NCI-H1930 (cell line): ENCODE data around the gene NCLN.
"Not testable (repeated sequence)": the region's sequence is repeated elsewhere in the genome, so short reads cannot be mapped to it uniquely, and the experiment has no call there.

Experiments
- DNase-seq, 2 experiments: peaks; one replicate each; lab custom pipeline; 2025; lab: John Stamatoyannopoulos, UW

Gene NCLN, protein sequence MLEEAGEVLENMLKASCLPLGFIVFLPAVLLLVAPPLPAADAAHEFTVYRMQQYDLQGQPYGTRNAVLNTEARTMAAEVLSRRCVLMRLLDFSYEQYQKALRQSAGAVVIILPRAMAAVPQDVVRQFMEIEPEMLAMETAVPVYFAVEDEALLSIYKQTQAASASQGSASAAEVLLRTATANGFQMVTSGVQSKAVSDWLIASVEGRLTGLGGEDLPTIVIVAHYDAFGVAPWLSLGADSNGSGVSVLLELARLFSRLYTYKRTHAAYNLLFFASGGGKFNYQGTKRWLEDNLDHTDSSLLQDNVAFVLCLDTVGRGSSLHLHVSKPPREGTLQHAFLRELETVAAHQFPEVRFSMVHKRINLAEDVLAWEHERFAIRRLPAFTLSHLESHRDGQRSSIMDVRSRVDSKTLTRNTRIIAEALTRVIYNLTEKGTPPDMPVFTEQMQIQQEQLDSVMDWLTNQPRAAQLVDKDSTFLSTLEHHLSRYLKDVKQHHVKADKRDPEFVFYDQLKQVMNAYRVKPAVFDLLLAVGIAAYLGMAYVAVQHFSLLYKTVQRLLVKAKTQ

DNA sequence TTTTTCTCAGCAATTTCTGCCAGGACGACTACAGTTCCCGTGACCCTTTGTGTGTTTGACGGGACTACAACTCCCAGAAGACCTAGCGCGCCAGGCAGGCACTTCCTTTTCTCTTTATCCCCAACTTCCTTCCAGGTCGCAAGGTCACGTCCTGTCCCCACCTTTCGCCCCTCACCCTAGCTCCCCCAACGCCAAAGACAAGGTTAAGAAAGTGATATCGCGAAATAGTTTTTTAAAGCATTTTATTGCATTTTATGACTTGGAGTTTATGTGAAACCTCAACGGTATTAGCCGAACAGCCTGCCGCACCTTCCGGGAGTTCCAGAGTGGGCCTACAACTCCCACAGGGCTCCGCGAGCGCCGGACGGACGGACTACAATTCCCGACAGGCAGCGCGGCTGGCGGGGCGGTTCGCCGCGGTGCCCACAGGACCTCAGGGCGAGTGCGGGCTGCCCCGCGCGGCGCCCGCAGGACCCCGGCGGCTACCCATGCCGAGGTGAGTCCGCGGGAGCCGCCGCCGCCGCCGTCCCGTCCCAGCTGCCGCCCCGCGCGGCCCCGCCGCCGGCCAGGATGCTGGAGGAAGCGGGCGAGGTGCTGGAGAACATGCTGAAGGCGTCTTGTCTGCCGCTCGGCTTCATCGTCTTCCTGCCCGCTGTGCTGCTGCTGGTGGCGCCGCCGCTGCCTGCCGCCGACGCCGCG lies at the start of gene NCLN:
NCLN (plus strand) TSS at position 470 of the 699 bp plus-strand sequence; CDS start at position 571, 101 bp downstream.
- peak; percentile 84 to 91 for DNase-seq

DNA sequence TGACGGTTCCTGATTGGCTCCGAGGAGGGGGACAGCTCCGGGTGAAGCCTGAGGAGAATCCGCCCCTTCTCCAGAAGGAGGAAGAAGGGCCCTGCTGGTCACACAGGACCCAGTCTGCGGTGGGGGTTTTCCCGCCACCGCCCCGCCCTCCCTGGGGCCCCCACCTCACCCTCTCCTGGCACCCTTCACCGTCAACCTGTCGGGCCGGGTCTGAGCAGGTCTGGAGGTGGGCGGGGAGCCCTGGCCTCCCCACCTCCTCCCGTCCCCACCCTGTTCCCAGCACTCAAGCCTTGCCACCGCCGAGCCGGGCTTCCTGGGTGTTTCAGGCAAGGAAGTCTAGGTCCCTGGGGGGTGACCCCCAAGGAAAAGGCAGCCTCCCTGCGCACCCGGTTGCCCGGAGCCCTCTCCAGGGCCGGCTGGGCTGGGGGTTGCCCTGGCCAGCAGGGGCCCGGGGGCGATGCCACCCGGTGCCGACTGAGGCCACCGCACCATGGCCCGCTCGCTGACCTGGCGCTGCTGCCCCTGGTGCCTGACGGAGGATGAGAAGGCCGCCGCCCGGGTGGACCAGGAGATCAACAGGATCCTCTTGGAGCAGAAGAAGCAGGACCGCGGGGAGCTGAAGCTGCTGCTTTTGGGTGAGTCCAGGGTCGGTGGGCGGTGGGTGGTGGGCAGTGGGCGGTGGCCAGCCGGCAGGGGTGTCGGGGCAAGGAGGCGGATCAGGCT lies 49.6 kb upstream of the NCLN start, which contains the start of gene GNA15:
GNA15 (plus strand) TSS at position 73 of the 723 bp plus-strand sequence; CDS start at position 491, 418 bp downstream.
- no peak for DNase-seq

DNA sequence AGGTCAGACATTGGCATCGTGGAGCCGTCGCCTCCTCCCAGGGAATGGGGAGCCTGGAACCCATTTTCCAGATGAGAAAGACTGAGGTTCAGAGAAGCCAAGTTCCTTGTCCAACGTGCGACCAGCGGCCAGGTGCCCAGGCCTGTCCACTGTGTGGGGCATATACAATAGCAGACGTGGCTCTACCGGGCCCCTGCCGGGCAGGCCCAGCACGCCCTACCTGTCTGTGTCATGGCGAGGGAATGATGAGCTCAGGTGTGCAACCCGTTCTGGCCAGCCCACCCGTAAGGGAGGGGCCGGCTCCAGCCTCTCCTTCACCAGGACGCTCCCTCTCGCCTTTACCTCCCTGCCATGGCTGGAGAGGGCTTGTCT lies 49.1 kb upstream of the NCLN start:
- no peak for DNase-seq

DNA sequence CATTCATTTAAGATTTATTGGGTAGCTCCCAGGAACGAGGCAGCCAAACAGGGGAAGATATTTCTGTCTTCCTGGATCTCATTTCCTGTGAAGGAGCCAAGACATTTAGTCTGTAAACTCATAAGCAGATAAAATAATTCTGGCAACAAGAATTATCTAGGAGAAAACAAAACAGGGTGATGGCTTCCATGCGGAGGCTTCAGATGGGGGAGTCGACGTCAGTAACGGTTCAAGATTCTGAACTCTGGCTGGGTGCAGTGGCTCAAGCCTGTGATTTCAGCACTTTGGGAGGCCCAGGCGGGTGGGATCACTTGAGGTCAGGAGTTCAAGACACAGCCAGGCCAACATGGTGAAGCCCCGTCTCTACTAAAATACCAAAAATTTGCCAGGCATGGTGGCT lies 48.6 kb upstream of the NCLN start:
- DNase-seq, result no peak

DNA sequence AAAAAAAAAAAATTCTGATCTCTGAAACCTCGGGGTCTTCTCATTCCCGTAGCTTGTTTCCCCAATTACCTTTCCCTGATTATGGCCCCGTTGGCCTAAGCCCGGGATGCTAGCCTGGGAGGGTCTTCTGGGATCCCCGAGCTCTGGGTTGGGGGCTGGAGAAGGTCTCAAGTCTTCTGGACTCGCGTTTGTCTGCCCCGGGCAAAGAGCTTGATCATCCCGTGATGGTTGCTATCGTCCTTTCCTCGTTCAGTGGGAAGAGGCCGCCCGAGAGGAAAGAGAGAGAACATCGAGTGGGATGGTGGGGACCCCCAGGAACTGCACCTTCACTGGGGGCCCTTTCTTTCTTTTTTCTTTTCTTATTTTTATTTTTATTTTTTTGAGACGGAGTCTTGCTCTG lies 47.5 kb upstream of the NCLN start:
- no peak for DNase-seq

DNA sequence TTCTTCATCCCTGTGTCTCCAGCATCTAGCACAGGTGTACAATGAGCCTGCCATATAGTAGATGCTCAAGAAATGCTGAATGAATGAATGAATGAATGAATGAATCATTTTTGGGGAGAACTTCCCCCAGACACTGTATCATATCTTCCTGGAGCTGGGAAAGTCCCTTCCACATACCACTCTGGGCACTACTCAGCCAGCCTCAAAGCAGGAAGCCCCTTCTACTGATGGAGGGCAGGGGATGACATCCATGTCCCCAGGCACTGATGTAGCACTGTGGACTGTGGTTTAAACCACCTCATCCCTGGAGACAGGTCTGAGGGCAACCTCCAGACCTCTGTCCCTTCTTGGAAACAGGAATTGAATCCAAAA lies 45.1 kb upstream of the NCLN start:
- DNase-seq, result no peak

DNA sequence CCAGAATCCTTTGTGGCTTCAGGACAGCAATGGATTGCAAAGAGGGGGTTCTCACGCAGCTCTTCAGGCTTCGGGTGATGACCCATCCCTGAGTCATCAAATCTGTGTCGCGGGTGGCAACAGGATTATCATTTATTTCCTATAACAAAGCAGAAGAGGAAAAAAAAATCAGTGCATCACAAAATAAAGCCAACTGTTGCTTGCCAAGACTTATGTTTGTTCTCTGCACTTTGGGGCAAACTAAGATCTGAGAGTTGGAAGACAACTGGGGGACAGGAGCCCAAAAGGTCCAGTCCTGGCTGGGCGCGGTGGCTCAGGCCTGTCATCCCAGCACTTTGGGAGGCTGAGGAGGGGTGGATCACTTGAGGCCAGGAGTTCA lies 43.4 kb upstream of the NCLN start:
- no peak for DNase-seq

DNA sequence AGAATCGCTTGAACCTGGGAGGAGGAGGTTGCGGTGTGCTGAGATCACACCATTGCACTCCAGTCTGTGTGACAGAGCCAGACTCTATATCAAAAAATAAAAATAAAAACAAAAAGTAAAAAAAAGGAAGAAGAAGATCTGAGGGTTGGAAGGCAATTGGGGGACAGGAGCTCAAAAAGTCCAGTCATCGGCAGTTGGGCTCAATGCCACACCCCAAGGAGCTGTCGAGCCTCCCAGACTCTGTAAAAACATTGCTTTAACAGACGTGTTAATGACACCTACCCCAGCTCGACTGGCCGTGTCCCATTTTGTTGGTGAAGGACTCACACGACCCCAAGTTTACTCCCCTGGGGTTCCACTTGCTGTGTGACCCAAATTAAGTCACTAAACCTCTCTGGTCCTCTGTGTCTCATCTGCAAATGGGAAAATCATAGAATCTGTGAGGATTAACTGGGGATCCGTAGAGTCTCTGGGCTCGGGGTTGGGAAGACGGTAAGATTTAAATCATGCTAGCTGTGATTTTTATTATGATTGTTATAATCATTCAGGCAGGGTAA lies 42.9 kb upstream of the NCLN start:
- DNase-seq, result no peak

DNA sequence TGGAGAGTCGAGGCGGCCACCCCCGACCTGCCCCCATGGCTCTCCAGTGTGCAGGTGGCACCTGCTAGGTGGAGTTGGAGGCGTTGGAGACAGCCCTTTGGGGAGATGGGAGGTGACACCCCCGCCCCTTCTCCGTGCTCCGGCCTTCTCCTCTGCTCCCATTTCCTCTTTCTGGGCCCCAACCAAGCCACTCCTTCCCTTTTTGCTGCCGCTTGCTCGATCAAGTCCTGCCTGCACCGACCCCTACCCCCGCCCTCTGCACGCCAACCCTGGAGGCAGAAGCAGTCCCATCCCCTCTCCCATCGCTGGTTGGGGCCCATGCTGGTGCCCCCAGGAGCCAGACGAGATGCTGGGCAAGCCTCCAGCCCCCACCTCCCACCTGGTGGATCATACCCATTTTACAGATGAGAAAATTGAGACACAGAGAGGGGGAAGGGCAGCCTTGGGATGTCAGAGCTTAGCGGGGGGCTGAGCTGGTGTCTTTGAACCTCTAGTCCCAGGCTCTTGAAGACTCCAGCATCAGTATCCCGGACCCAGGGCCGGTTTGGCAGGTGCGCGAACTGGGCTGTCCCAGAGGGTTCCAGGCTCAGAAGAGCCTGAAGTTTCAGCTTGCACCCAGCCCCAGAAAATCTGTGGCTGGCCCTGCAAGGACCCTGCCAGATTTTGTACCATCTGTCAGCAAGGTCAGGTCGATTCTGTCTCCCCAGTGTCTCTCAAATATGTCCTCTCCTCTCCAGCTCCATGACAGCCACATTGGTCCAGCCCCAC lies 39.6 kb upstream of the NCLN start:
- no peak for DNase-seq

DNA sequence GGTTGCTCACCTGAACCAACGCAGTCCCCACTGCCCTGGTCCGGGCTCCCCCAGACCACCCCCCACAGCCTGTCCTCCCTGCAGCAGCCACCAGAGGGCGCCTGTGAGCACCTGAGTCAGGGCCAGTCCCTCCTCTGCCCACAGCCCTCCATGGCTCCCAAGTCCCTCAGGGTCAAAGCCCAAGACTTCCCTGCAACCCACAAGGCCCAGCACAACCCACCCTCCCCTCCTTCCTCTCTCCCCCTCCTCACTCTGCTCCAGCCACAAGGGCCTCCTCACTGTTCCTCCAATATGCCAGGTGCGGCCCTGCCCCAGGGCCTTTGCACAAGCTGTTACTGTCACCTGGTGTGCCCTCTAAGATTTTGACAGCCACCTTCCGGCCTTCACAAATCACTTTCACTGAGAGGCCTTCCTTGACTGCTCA lies 39.0 kb upstream of the NCLN start:
- DNase-seq, result no peak

DNA sequence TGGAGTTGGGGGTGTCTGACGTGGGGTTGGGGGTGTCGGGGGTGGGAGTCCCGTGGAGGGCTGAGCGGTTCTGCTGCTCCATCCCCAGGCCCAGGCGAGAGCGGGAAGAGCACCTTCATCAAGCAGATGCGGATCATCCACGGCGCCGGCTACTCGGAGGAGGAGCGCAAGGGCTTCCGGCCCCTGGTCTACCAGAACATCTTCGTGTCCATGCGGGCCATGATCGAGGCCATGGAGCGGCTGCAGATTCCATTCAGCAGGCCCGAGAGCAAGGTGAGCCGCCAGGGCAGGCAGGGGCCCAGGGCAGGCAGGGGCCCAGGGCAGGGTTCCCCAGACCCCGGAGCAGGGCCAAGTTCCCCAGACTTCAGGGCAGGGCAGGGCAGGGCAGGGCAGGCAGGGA lies 37.2 kb upstream of the NCLN start:
- no peak for DNase-seq

DNA sequence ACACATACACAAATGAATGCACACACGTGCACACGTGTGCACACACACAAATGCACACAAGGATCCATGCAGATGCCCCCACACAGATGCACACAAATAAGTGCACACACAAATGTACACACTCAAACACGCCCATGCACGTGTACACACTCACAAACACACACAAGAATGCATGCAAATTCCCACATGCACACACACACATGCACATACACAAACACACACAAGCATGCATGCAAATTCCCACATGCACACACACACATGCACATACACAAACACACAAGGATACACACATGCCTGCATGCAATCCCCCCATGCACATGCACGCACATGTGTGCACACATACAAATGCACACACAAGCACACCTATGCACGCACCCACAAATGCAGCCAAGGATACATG lies 36.6 kb upstream of the NCLN start:
- DNase-seq, result no peak

DNA sequence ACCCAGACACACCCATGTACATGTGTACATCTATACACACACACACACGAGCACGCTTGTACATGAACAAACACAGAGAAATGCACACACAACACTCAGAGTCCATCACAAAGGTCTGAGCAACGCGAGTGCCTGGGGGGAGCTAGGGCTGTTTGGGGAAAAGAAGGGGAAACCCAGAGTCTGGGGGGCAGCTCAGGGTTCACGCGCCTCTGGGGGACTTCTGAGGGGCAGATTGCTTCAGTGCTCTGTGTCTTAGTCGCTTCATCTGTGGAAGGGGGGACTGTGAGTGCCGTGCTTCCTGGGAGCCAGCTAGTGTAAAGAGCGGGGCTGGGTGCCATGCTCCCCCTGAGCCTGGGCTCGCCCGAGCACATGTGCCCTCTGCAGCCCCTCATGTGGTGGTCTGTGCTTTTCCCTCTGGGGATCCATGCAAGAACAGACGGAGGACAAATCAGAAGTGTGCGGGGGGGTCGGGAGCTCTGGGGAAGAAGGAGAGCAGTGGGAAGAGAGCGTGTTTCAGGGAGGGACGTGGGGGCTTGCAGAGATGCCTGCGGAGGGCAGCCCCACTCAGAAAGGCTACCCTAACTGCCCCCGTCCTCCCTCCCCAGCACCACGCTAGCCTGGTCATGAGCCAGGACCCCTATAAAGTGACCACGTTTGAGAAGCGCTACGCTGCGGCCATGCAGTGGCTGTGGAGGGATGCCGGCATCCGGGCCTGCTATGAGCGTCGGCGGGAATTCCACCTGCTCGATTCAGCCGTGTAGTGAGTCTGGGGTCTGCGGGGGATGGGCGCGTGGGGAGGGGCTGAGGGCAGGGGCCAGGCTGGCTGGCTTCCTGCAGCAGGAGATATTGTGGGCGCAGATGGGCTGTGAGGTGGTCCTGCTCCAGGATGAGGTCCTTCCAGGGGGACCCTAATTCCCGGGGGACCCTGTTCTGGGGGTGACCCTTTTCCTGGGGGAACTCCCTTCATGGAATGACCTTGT lies 35.9 kb upstream of the NCLN start:
- DNase-seq, result no peak

DNA sequence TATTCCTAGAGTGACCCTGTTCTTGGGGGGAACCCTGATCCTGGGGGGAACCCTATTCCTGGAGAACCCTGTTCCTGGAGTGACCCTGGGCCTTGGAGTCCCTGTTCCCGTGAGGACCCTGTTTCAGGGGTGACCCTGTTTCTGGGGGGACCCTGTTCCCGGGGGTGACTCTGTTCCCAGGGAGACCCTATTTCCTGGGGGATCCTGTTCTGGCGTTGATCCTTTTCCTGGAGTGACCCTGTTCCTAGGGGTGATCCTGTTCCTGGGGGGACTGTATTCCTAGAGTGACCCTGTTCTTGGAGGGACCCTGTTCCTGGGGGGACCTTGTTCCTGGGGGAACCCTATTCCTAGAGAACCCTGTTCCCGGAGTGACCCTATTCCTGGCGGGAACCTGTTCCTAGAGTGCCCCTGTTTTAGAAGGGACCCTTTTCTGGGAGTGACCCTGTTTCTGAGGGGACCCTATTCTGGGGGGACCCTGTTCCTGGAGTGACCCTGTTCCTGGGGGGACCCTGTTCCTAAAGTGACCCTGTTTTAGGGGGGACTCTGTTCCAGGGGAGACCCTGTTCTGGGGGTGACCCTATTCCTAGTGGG lies 34.9 kb upstream of the NCLN start:
- no peak for DNase-seq

DNA sequence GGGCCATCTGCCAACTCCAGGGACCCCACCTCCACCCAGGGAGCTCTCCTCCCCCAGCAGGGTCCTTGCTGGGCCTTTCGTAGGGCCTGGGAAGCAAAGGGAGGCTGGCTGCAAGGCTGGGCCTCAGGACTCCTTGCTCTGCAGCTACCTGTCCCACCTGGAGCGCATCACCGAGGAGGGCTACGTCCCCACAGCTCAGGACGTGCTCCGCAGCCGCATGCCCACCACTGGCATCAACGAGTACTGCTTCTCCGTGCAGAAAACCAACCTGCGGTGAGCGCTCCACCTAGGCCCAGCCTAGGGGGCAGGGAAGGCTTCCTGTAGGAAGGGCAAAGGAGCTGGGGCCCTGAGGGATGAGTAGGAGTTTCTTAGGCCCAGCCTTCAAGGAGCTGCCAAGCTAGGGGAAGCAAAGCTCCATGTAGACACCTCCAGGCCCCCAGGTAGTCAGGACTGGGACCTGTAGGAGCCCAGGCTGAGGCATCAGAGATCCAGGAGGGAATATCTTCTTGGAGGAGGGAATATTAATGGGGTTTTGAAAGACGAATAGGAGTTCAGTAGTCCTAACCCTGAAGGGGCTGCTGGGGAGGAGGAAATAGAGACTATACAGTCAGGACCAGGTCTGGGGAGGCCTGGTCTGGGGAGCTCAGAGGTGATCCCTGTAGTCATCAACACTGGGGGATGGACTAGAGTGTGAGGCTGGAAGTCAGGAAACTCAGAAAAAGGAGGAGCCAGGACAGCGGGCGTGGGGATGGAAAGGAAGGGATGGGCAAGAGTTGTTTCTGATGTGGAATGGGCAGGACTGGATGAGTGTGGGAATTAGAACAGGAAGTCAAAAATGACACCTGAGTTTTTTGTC lies 33.9 kb upstream of the NCLN start:
- DNase-seq, result no peak

DNA sequence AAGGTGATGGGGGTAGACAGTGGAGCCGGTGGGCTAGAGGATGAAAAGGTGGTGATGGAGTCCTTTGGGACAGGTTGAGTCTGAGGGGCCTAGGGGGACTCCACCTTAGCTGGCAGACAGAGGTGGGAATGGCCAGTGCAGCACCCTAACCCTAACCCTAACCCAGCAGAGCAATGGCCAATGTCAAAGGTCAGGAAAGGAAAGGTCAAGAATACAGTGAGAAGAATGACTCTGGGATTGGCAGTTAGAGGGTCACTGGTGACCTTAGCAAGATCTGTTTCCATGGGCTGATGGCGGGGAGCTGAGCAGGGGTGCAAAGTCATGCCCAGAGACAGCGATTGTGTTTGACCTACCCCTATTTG lies 33.3 kb upstream of the NCLN start:
- no peak for DNase-seq

DNA sequence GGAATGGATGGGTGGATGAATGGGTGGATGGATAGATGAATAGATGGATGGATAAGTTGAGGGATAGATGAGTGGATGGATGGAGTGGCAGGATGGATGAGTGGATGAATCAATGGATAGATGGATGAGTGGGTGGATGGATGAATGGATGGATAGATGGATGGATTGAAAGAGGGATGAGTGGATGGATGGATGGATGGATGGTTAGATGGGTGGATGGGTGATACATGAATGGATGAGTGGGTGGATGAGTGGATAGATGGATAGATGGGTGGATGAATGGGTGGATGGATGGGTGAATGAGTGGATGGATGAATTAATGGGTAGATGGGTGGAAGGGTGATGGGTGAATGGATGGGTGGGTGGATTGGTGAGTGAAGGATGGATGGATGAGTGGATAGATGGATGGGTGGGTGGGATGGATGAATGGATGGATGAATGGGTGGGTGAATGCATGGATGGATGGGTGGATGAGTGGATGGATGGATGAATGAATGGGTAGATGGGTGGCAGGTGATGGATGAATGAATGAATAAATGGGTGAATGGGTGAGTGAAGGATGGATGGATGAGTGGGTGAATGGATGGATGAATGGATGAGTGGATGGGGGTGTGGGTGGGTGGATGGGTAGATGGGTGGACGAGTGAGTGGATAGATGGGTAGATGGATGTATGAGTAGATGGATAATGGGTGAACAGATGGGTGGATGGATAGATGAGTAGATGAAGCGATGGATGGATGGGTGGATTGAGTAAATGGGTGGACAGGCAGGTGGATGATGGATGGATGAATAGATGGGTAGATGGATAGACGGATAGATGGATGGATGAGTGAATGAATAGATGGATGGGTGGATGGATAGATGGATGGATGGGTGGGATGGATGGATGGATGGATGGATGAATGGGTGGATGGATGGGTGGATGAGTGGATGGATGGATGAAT lies 32.2 kb upstream of the NCLN start:
- no peak for DNase-seq

DNA sequence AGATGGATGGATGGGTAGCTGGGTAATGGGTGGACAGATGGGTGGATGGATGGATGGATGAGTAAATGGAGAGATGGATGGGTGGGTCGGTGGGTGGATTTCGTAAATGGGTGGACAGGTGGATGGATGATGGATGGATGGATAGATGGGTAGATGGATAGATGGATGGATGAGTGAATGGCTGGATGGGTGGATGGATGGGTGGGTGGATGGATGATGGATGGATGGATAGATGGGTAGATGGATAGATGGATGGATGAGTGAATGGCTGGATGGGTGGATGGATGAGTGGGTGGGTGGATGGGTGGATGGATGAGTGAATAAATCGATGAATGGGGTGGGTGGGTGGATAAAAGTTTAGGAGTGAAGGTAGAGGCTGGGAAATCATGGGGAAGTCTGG lies 31.3 kb upstream of the NCLN start:
- DNase-seq, result not testable (repeated sequence)
